GM11168 (cell line): ENCODE data around the gene MOXD1.

ENCODE experiments used
- in situ Hi-C: fragments of 300-500 bp; cut with MboI; formaldehyde crosslinking; loops from one replicate; pipeline ENCODE4 v1.12.0; 2022; ENCODE audit warnings: low sequenced_read_pairs; ENCODE audit not compliant: unreplicated experiment

The MOXD1 gene

GRCh38 chr6:132400883-132401617 lies at the start of gene MOXD1:
MOXD1 (minus strand) TSS chr6:132401475; CDS start chr6:132401426, 49 bp downstream.
- in situ Hi-C loops = no loop called here

GRCh38 chr6:132446855-132447241 lies 45.6 kb upstream of the MOXD1 start:
- in situ Hi-C loops = no loop called here

GRCh38 chr6:132446141-132446854 lies 45.0 kb upstream of the MOXD1 start:
- in situ Hi-C loops = no loop called here

GRCh38 chr6:132445201-132445951 lies 44.1 kb upstream of the MOXD1 start:
- in situ Hi-C loops = no loop called here

- in situ Hi-C loops = no loop called here
These were observed 41.9 kb upstream of the MOXD1 start for GRCh38 chr6:132443206-132443605.

GRCh38 chr6:132430110-132430509 lies 28.8 kb upstream of the MOXD1 start:
- in situ Hi-C loops = no loop called here

- in situ Hi-C loops = no loop called here
These were observed 23.9 kb upstream of the MOXD1 start for GRCh38 chr6:132425176-132425575.

- in situ Hi-C loops = no loop called here
These were observed 22.6 kb upstream of the MOXD1 start for GRCh38 chr6:132423839-132424238.

- in situ Hi-C loops = no loop called here
These were observed 17.1 kb upstream of the MOXD1 start for GRCh38 chr6:132418235-132418965.

- in situ Hi-C loops = no loop called here
These were observed 13.5 kb upstream of the MOXD1 start for GRCh38 chr6:132414761-132415160.

- in situ Hi-C loops = no loop called here
These were observed 13.0 kb upstream of the MOXD1 start for GRCh38 chr6:132414322-132414721.

- in situ Hi-C loops = no loop called here
These were observed 12.2 kb upstream of the MOXD1 start for GRCh38 chr6:132413499-132413802.

- in situ Hi-C loops = no loop called here
These were observed 11.6 kb upstream of the MOXD1 start for GRCh38 chr6:132412656-132413498.

- in situ Hi-C loops = no loop called here
These were observed 10.0 kb upstream of the MOXD1 start for GRCh38 chr6:132411296-132411695.

- in situ Hi-C loops = no loop called here
These were observed 9.6 kb upstream of the MOXD1 start for GRCh38 chr6:132410830-132411229.

- in situ Hi-C loops = no loop called here
These were observed 4.1 kb upstream of the MOXD1 start for GRCh38 chr6:132405143-132405915.

- in situ Hi-C loops = no loop called here
These were observed 3.5 kb upstream of the MOXD1 start for GRCh38 chr6:132404736-132405135.

- in situ Hi-C loops = no loop called here
These were observed 3.1 kb upstream of the MOXD1 start for GRCh38 chr6:132404330-132404729.
